ENCODE data around the gene GAL.

GAL gene

DNA sequence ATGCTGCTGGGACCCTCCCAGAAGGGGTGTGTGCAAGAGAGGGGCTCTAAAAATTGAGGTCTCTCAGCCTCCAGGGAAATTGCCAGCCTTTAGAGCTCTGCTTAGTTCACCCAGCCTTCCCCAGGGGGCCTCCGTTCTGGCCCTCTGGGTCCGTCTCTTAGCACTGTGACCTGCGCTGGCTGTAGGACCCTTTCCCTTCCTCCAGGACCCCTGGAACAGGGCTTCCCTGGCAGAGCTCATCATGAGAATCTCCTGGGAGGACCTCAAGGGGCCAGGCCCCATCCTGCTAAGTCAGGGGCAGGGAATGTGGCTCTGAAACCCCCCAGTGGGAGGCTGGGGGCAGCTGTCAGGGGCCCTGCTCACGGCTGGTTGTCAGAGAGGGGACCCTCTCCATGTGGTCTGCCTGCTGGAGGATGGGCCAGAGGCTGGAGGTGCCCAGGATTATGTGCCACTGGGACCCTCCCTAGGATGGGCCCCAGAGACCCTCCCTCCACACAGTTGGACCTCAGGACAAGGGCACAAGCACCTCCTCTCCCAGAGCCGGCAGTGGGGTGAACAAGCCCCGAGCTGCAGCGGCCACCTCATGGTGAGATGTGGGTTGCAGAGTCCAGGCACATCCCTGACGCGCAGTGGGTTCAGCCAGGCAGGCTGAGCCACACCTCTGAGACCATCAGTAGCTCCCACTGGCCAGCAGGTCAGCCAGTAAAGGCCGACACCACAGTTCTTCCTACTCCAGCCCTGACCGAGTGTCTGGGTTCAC lies 27.1 kb upstream of the GAL start:
- no peaks in the 10 kb centered on the region for H3K27me3 ChIP-seq (ENCODE audit: insufficient read depth, low read length, poor library complexity, severe bottlenecking)
- no peaks in the 10 kb centered on the region for H3F3A ChIP-seq (ENCODE audit: low read depth)
- H3K4me1 ChIP-seq (ENCODE audit: insufficient read depth, low read length, poor library complexity, severe bottlenecking) = no peaks in the 10 kb centered on the region
- H3K4me3 ChIP-seq (ENCODE audit: low read length, poor library complexity, severe bottlenecking) = no peak overlapping the region
- TF ChIP-seq, protein P1, sequence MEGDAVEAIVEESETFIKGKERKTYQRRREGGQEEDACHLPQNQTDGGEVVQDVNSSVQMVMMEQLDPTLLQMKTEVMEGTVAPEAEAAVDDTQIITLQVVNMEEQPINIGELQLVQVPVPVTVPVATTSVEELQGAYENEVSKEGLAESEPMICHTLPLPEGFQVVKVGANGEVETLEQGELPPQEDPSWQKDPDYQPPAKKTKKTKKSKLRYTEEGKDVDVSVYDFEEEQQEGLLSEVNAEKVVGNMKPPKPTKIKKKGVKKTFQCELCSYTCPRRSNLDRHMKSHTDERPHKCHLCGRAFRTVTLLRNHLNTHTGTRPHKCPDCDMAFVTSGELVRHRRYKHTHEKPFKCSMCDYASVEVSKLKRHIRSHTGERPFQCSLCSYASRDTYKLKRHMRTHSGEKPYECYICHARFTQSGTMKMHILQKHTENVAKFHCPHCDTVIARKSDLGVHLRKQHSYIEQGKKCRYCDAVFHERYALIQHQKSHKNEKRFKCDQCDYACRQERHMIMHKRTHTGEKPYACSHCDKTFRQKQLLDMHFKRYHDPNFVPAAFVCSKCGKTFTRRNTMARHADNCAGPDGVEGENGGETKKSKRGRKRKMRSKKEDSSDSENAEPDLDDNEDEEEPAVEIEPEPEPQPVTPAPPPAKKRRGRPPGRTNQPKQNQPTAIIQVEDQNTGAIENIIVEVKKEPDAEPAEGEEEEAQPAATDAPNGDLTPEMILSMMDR (conservative IDR thresholded peaks at IDR 0.05; ENCODE audit: low read length) = no peak
- TF ChIP-seq EZH2phosphoT487 (IDR thresholded peaks at IDR 0.05; ENCODE audit: borderline replicate concordance) = no peak
- no peaks in the 10 kb centered on the region for H3K79me2 ChIP-seq (ENCODE audit: insufficient read depth, low read length)
- H3K9ac ChIP-seq (ENCODE audit: low read depth, low read length, poor library complexity, severe bottlenecking) = no peak overlapping the region
- no peaks in the 10 kb centered on the region for H4K20me1 ChIP-seq (ENCODE audit: insufficient read depth, low read length, poor library complexity, severe bottlenecking)
- H3K9me3 ChIP-seq (ENCODE audit: insufficient read depth, low read depth, low read length) = no peaks in the 10 kb centered on the region; the same call in 1 of the 2 replicates
- H2AFZ ChIP-seq (ENCODE audit: low read length) = no peak overlapping the region
- no peaks in the 10 kb centered on the region for H3K9me2 ChIP-seq (replicated peaks; ENCODE audit: low read depth, low read length)
- H3K36me3 ChIP-seq (ENCODE audit: insufficient read depth, low read length) = no peaks in the 10 kb centered on the region
- H3K4me2 ChIP-seq (ENCODE audit: low read depth, low read length, poor library complexity, severe bottlenecking) = no peak overlapping the region

DNA sequence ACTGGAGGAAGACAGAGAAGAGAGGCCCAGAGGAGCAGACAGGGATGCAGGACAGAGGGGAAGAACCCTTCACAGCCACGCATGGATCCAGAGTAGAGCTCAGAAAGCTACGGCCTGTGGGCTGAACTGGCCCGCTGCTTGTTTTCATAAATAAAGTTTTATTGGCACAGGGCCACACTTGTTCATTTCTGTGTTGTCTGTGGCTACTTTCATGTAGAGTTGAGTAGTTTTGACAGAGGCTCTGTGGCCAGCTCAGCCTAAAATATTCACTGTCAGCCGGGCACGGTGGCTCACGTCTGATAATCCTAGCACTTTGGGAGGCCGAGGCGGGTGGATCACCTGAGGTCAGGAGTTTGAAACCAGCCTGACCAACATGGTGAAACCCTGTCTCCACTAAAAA lies 26.2 kb upstream of the GAL start:
- Histone ChIP-seq H3K79me2 (ENCODE audit: insufficient read depth, low read length) (no peaks in the 10 kb centered on the region), H3K27me3 (ENCODE audit: insufficient read depth, low read length, poor library complexity, severe bottlenecking) (no peaks in the 10 kb centered on the region), H3K9me3 (ENCODE audit: insufficient read depth, low read depth, low read length) (no peaks in the 10 kb centered on the region; the same call in 1 of the 2 replicates), H3K4me3 (ENCODE audit: low read length, poor library complexity, severe bottlenecking) (no peak overlapping the region), H3K4me1 (ENCODE audit: insufficient read depth, low read length, poor library complexity, severe bottlenecking) (no peaks in the 10 kb centered on the region), H3F3A (ENCODE audit: low read depth) (no peaks in the 10 kb centered on the region), H2AFZ (ENCODE audit: low read length) (no peak overlapping the region), H3K9ac (ENCODE audit: low read depth, low read length, poor library complexity, severe bottlenecking) (no peak overlapping the region), H4K20me1 (ENCODE audit: insufficient read depth, low read length, poor library complexity, severe bottlenecking) (no peaks in the 10 kb centered on the region), H3K36me3 (ENCODE audit: insufficient read depth, low read length) (no peaks in the 10 kb centered on the region), H3K4me2 (ENCODE audit: low read depth, low read length, poor library complexity, severe bottlenecking) (no peak overlapping the region), H3K9me2 (replicated peaks; ENCODE audit: low read depth, low read length) (no peaks in the 10 kb centered on the region)
- TF ChIP-seq EZH2phosphoT487 (IDR thresholded peaks at IDR 0.05; ENCODE audit: borderline replicate concordance) = no peak
- TF ChIP-seq, protein P1 (conservative IDR thresholded peaks at IDR 0.05; ENCODE audit: low read length) = no peak

DNA sequence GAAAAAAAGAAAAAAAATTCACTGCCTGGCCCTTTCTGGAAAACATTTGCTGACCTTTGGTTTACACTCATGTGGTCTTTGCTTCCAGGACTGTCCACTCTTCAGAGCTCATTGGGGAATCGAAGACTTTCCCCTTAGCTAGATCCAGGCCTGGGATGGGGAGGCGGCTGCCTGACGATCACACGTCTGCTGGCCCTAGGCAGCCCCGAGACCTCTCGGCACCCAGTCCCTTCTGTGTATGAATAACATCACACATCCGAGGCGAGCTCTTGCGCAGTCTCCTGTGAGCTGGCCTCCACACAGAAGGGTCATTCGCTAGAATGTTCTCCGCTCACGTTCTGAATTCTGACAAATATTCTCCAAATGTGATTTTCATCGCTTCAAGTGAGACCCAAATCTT lies 25.7 kb upstream of the GAL start:
- no peak overlapping the region for H3K4me2 ChIP-seq (ENCODE audit: low read depth, low read length, poor library complexity, severe bottlenecking)
- H3K27me3 ChIP-seq (ENCODE audit: insufficient read depth, low read length, poor library complexity, severe bottlenecking) = no peaks in the 10 kb centered on the region
- no peaks in the 10 kb centered on the region for H3K79me2 ChIP-seq (ENCODE audit: insufficient read depth, low read length)
- no peak overlapping the region for H3K4me3 ChIP-seq (ENCODE audit: low read length, poor library complexity, severe bottlenecking)
- TF ChIP-seq, protein P1 (conservative IDR thresholded peaks at IDR 0.05; ENCODE audit: low read length) = no peak
- TF ChIP-seq EZH2phosphoT487 (IDR thresholded peaks at IDR 0.05; ENCODE audit: borderline replicate concordance) = no peak
- no peak overlapping the region for H2AFZ ChIP-seq (ENCODE audit: low read length)
- H3K4me1 ChIP-seq (ENCODE audit: insufficient read depth, low read length, poor library complexity, severe bottlenecking) = no peaks in the 10 kb centered on the region
- no peaks in the 10 kb centered on the region for H3F3A ChIP-seq (ENCODE audit: low read depth)
- no peaks in the 10 kb centered on the region for H3K9me2 ChIP-seq (replicated peaks; ENCODE audit: low read depth, low read length)
- H3K9me3 ChIP-seq (ENCODE audit: insufficient read depth, low read depth, low read length) = no peaks in the 10 kb centered on the region; the same call in 1 of the 2 replicates
- no peak overlapping the region for H3K9ac ChIP-seq (ENCODE audit: low read depth, low read length, poor library complexity, severe bottlenecking)
- H3K36me3 ChIP-seq (ENCODE audit: insufficient read depth, low read length) = no peaks in the 10 kb centered on the region
- H4K20me1 ChIP-seq (ENCODE audit: insufficient read depth, low read length, poor library complexity, severe bottlenecking) = no peaks in the 10 kb centered on the region
